Erythroblast (primary cell): Measurements from ENCODE around the gene MEIS1.

Experiments
- GATA1 ChIP-seq: IDR thresholded peaks from 2 replicates; pipeline ENCODE4 v1.6.1; 2011; ENCODE audit warnings: low read depth, mild to moderate bottlenecking, control low read depth, low read length, moderate library complexity
- POLR2A ChIP-seq: IDR thresholded peaks from 2 replicates; pipeline ENCODE4 v1.6.1; 2011; ENCODE audit warnings: mild to moderate bottlenecking, low read length

GRCh38 chr2:66466433-66466832, 31.5 kb downstream of the MEIS1 start:
- TF ChIP-seq POLR2A (no peak), GATA1 (no peak)
